GM12878 (cell line): ENCODE measurements around the gene ARHGAP26. TPM values are rescaled to one million over a fixed set of nuclear protein-coding genes. Genes with fewer than 3 reads are reported as not detected.

ENCODE experiments used
- ATAC-seq: fragments of 200-7000 bp; cut with Tn5 transposase; 3 replicates; pipeline ENCODE4 v1.9.1; 2020; ENCODE audit warnings: mild to moderate bottlenecking, moderate library complexity
- BruUV-seq: library from RNA; stranded (reverse); fragments of 400-500 nt; replicated peaks from 2 replicates; lab custom pipeline; 2021; lab: Mats Ljungman, UMichigan
- CTCF ChIA-PET: fragments of 300-600 bp; sonication (Branson Sonifier 250); formaldehyde crosslinking; extraction: SDS; loops from one replicate; lab custom pipeline; 2021; ENCODE audit warnings: inconsistent platforms; lab: Yijun Ruan, JAX
- POLR2A ChIA-PET: fragments of 350-600 bp; formaldehyde crosslinking; extraction: SDS; loops from one replicate; lab custom pipeline; 2021; ENCODE audit warnings: inconsistent platforms; lab: Charles Lee
- RAD21 ChIA-PET: fragments of 300-600 bp; sonication (Branson Sonifier 250); formaldehyde crosslinking; loops from one replicate; lab custom pipeline; 2023; ENCODE audit warnings: antibody characterized with exemption; ENCODE audit not compliant: unreplicated experiment; lab: Charles Lee
- SMC1A ChIA-PET: fragments of 300-600 bp; sonication (Branson Sonifier 250); formaldehyde crosslinking; loops from one replicate; lab custom pipeline; 2023; ENCODE audit not compliant: unreplicated experiment, uncharacterized antibody; lab: Charles Lee
- DNase-seq: peaks from one replicate; pipeline ENCODE4 v3.0.0-alpha.2; 2011; ENCODE audit warnings: low read depth, low spot score
- FAIRE-seq: peaks from 3 replicates; lab custom pipeline; 2011; peaks lifted over from hg19 to GRCh38; lab: Jason Lieb, UNC
- H2AFZ ChIP-seq: 2 replicates; pipeline ENCODE4 v1.6.0; 2011; ENCODE audit warnings: low read depth, low read length, control low read depth; ENCODE audit not compliant: control insufficient read depth
- H3K27ac ChIP-seq: 2 replicates; pipeline ENCODE4 v1.5.1; 2011; ENCODE audit warnings: control low read depth; ENCODE audit not compliant: control insufficient read depth, insufficient read depth
- H3K27me3 ChIP-seq, 2 experiments: replicated peaks in 1 of 2; 2 replicates each; pipeline versions ENCODE4 v1.6.0 to v1.6.1; 2011; ENCODE audit warnings: low read length in 1 of 2; ENCODE audit not compliant: control insufficient read depth in 2 of 2, insufficient read depth in 2 of 2
- H3K36me3 ChIP-seq, 2 experiments: 2 replicates each; pipeline ENCODE4 v1.5.1; 2011; ENCODE audit warnings: low read length in 1 of 2; ENCODE audit not compliant: control insufficient read depth in 2 of 2, insufficient read depth in 2 of 2
- H3K4me1 ChIP-seq: 2 replicates; pipeline ENCODE4 v1.6.1; 2011; ENCODE audit warnings: mild to moderate bottlenecking, low read length, moderate library complexity, mixed read lengths; ENCODE audit not compliant: control insufficient read depth, insufficient read depth
- H3K4me2 ChIP-seq: 2 replicates; pipeline ENCODE4 v1.6.0; 2011; ENCODE audit warnings: control low read depth; ENCODE audit not compliant: control insufficient read depth, insufficient read depth
- H3K4me3 ChIP-seq: fragments of 200-600 bp; sonication (generic); 2 replicates; pipeline ENCODE4 v1.5.1; 2016
- H3K79me2 ChIP-seq: 2 replicates; pipeline ENCODE4 v1.6.0; 2011; ENCODE audit warnings: low read length; ENCODE audit not compliant: control insufficient read depth, insufficient read depth
- H3K9ac ChIP-seq: 2 replicates; pipeline ENCODE4 v1.8.0; 2011; ENCODE audit warnings: low read length, control low read depth, mixed read lengths; ENCODE audit not compliant: control insufficient read depth, insufficient read depth
- H3K9me3 ChIP-seq: replicated peaks from 3 replicates; pipeline ENCODE4 v1.5.1; 2011; ENCODE audit warnings: mild to moderate bottlenecking, low read length; ENCODE audit not compliant: control insufficient read depth, insufficient read depth
- H4K20me1 ChIP-seq: 2 replicates; pipeline ENCODE4 v1.6.0; 2011; ENCODE audit not compliant: control insufficient read depth, insufficient read depth
- ESRRA ChIP-seq: IDR thresholded peaks from 2 replicates; pipeline ENCODE4 v1.6.1; 2012; ENCODE audit warnings: mild to moderate bottlenecking, low read length, improper control_type of control experiment
- EZH2 ChIP-seq: IDR thresholded peaks from 2 replicates; pipeline ENCODE4 v1.6.1; 2012; ENCODE audit warnings: low read depth, mild to moderate bottlenecking, control low read depth, inconsistent platforms, low read length, borderline replicate concordance; ENCODE audit not compliant: control insufficient read depth
- GABPA ChIP-seq: IDR thresholded peaks from 2 replicates; pipeline ENCODE4 v1.6.1; 2014; ENCODE audit warnings: antibody characterized with exemption, low read depth, mild to moderate bottlenecking, inconsistent platforms
- IKZF1 ChIP-seq: fragments of 450-650 bp; conservative IDR thresholded peaks from 2 replicates; pipeline ENCODE4 v1.6.1; 2017; ENCODE audit warnings: antibody characterized with exemption, mild to moderate bottlenecking
- IRF4 ChIP-seq: IDR thresholded peaks from 2 replicates; pipeline ENCODE4 v1.6.1; 2011; ENCODE audit warnings: low read depth, low read length
- KDM1A ChIP-seq: fragments of 200-600 bp; sonication (generic); IDR thresholded peaks from 2 replicates; pipeline ENCODE4 v1.6.1; 2016; ENCODE audit warnings: borderline replicate concordance
- LARP7 ChIP-seq: fragments of 450-650 bp; IDR thresholded peaks from 2 replicates; pipeline ENCODE4 v1.6.1; 2017; ENCODE audit warnings: mild to moderate bottlenecking
- MXI1 ChIP-seq: fragments of 150-350 bp; IDR thresholded peaks from 2 replicates; pipeline ENCODE4 v1.6.1; 2011; ENCODE audit warnings: low read depth, mild to moderate bottlenecking, inconsistent platforms, low read length, improper control_type of control experiment
- NBN ChIP-seq: fragments of 450-650 bp; IDR thresholded peaks from 2 replicates; pipeline ENCODE4 v1.6.1; 2016
- PAX5 ChIP-seq: IDR thresholded peaks from 2 replicates; pipeline ENCODE4 v1.6.1; 2011; ENCODE audit warnings: low read depth, low read length, borderline replicate concordance
- PML ChIP-seq: IDR thresholded peaks from 2 replicates; pipeline ENCODE4 v1.6.1; 2012; ENCODE audit warnings: low read length, inconsistent platforms
- RELA ChIP-seq: fragments of 450-650 bp; IDR thresholded peaks from 2 replicates; pipeline ENCODE4 v1.8.0; 2014; ENCODE audit warnings: borderline replicate concordance; ENCODE audit not compliant: partially characterized antibody
- STAT3 ChIP-seq: IDR thresholded peaks from 2 replicates; pipeline ENCODE4 v1.6.1; 2011; ENCODE audit warnings: low read depth, low read length, improper control_type of control experiment
- TARDBP ChIP-seq: IDR thresholded peaks from 2 replicates; pipeline ENCODE4 v1.6.1; 2016; ENCODE audit warnings: borderline replicate concordance
- TCF3 ChIP-seq: IDR thresholded peaks from 2 replicates; pipeline ENCODE4 v1.6.1; 2012; ENCODE audit warnings: low read depth, mild to moderate bottlenecking, low read length, borderline replicate concordance; ENCODE audit not compliant: insufficient read depth
- TCF7 ChIP-seq: IDR thresholded peaks from 2 replicates; pipeline ENCODE4 v1.6.1; 2014; ENCODE audit warnings: antibody characterized with exemption, borderline replicate concordance
- WGBS: methylation state at CpG from one replicate; pipeline ENCODE4 v1.1.6; 2016; ENCODE audit warnings: low lambda C conversion rate; ENCODE audit not compliant: insufficient replicate concordance, insufficient coverage; ENCODE audit errors: missing lambda C conversion rate; 5-methylcytosine and 5-hydroxymethylcytosine counted together
- in situ Hi-C: fragments of 300-500 bp; cut with MboI; formaldehyde crosslinking; loops from 9 replicates; pipeline ENCODE4 v1.14.3; 2018; ENCODE audit warnings: mixed read lengths
- intact Hi-C: fragments of 100-400 bp; cut with micrococcal nuclease; formaldehyde crosslinking; loops from one replicate; pipeline ENCODE4 v1.14.2; 2022; ENCODE audit not compliant: unreplicated experiment
- polyA plus RNA-seq, 11 experiments: library from polyadenylated mRNA; depleted of rRNA in 4 of 11; unstranded in 6 of 11; stranded (reverse) in 5 of 11; fragments of >200 nt; fragmentation: Nextera tagmentation in 4 of 11; fragmentation: Illumina TruSeq in 1 of 11; extraction: Ambion mirVana in 4 of 11; extraction: Trizol in 1 of 11; gene quantifications; 1 replicate in 1 of 11; 2 replicates in 10 of 11; pipeline versions ENCODE4 v1.2.1 to v1.2.3, GENCODE V29; 2011 to 2016; ENCODE audit warnings: inconsistent platforms in 2 of 11, missing spikeins in 2 of 11, low read depth in 1 of 11
- total RNA-seq, 4 experiments: library from RNA; depleted of rRNA in 3 of 4; stranded (reverse); fragments of >200 nt in 3 of 4; fragmentation: Illumina TruSeq in 1 of 4; extraction: Trizol in 1 of 4; gene quantifications; 2 replicates each; pipeline versions ENCODE4 v1.2.1 to v1.2.3, GENCODE V29; 2013 to 2021
- TF ChIP-seq, protein P1 (sequence below): fragments of 450-650 bp; formaldehyde crosslinking; IDR thresholded peaks from 2 replicates; pipeline ENCODE4 v1.4.0; 2022; ENCODE audit warnings: mild to moderate bottlenecking, moderate library complexity
- TF ChIP-seq, protein P2 (sequence below): fragments of 450-650 bp; IDR thresholded peaks from 2 replicates; pipeline ENCODE4 v1.6.1; 2016; ENCODE audit warnings: mild to moderate bottlenecking
- TF ChIP-seq, protein P3 (sequence below): fragments of 450-650 bp; IDR thresholded peaks from 2 replicates; pipeline ENCODE4 v1.6.1; 2017; ENCODE audit warnings: mild to moderate bottlenecking

ARHGAP26 gene
- total and polyA plus RNA-seq, 10 of the 15 experiments (the other 5 are each of a cell fraction or from before 2014, with no cell fraction given), result 9.4 to 41.5 (median 19.3) TPM

DNA sequence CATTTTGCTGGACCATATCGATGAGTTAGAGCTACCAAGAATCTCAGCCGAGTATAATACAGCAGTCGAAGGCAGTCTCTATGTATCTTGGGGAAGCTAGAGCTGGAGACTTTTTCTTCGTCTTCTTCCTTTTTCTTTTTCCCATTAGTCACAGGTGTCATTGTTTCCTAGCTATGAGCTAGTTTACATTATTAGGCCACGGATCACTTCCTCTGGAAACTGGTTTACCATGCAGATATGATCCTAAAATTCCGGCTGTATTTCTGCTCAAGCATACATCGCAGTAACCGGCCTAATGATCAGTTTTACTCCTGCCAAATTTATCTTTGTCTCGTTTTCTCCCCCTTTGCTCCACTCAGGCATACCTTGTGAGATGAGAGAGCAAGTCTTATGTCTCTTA lies 312.8 kb downstream of the ARHGAP26 start (continued):
- TF ChIP-seq, protein P1, sequence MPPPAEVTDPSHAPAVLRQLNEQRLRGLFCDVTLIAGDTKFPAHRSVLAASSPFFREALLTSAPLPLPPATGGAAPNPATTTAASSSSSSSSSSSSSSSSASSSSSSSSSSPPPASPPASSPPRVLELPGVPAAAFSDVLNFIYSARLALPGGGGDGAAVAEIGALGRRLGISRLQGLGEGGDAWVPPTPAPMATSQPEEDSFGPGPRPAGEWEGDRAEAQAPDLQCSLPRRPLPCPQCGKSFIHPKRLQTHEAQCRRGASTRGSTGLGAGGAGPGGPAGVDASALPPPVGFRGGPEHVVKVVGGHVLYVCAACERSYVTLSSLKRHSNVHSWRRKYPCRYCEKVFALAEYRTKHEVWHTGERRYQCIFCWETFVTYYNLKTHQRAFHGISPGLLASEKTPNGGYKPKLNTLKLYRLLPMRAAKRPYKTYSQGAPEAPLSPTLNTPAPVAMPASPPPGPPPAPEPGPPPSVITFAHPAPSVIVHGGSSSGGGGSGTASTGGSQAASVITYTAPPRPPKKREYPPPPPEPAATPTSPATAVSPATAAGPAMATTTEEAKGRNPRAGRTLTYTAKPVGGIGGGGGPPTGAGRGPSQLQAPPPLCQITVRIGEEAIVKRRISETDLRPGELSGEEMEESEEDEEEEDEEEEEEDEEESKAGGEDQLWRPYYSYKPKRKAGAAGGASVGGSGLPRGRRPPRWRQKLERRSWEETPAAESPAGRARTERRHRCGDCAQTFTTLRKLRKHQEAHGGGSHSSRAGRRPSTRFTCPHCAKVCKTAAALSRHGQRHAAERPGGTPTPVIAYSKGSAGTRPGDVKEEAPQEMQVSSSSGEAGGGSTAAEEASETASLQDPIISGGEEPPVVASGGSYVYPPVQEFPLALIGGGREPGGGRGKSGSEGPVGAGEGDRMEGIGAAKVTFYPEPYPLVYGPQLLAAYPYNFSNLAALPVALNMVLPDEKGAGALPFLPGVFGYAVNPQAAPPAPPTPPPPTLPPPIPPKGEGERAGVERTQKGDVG, result no peak
- TF ChIP-seq TCF7 (no peak), GABPA (no peak), MXI1 (no peak), PAX5 (no peak), RELA (no peak), KDM1A (no peak)

DNA sequence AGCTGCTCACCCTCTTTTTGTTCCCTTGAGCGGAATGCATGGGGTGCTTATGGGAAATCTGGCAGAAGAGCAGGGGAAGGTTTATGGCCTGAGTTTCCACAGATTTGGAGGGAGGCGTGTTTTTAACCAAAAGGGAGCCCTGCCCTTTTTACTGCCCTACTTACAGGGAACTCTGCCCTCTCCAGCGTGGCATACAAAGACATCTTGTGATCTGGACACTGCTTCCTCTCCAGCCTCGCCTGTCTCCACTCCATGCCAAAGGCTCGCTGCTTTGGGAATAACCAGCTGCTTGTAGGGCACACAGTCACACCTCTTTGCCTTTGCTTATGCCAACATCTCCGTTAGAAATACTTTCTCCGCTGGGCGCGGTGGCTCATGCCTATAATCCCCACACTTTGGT lies 314.2 kb downstream of the ARHGAP26 start:
- Histone ChIP-seq H3K27me3 (no peaks in the 10 kb centered on the region), H3K27ac (no peak overlapping the region), H3K9ac (no peak overlapping the region), H3K36me3 (no peaks in the 10 kb centered on the region; a peak in 2 of 4 replicates), H2AFZ (no peak overlapping the region), H3K4me3 (no peak overlapping the region), H3K4me1 (no peaks in the 10 kb centered on the region), H3K4me2 (no peak overlapping the region), H3K79me2 (no peaks in the 10 kb centered on the region), H4K20me1 (no peaks in the 10 kb centered on the region), H3K9me3 (no peaks in the 10 kb centered on the region)
- in situ Hi-C loops (no loop called here), intact Hi-C loops (no loop called here)
- DNase-seq (no peak), ATAC-seq (no peak), FAIRE-seq (no peak)
- RAD21 ChIA-PET, result interaction anchor here (0.8 to 1.8 kb wide), 2 partner anchors 9 to 10 kb away, joined by 3 to 4 read pairs; no protein-coding TSS in a partner anchor
- BruUV-seq, result no TSS peak
- whole genome bisulfite sequencing, result 90% methylated on average over 9 of the region's 9 CpGs
- SMC1A ChIA-PET, result interaction anchor here (0.9 to 2.5 kb wide), 6 partner anchors 10 to 53 kb away, joined by 3 to 17 read pairs (median 5); no protein-coding TSS in a partner anchor
- POLR2A ChIA-PET, result interaction anchor here (0.7 to 1.2 kb wide), 3 partner anchors 11 to 86 kb away, joined by 3 to 6 read pairs (median 4); no protein-coding TSS in a partner anchor
- CTCF ChIA-PET, result interaction anchor here (1.1 to 1.5 kb wide), 2 partner anchors 9 to 117 kb away, joined by 3 to 4 read pairs; no protein-coding TSS in a partner anchor
- no peak for TF ChIP-seq PML
- TF ChIP-seq LARP7, result no peak
- no peak for TF ChIP-seq ESRRA
- no peak for TF ChIP-seq NBN
- no peak for TF ChIP-seq IRF4
- no peak for TF ChIP-seq STAT3
- TF ChIP-seq EZH2, result no peak
- TF ChIP-seq, protein P2, sequence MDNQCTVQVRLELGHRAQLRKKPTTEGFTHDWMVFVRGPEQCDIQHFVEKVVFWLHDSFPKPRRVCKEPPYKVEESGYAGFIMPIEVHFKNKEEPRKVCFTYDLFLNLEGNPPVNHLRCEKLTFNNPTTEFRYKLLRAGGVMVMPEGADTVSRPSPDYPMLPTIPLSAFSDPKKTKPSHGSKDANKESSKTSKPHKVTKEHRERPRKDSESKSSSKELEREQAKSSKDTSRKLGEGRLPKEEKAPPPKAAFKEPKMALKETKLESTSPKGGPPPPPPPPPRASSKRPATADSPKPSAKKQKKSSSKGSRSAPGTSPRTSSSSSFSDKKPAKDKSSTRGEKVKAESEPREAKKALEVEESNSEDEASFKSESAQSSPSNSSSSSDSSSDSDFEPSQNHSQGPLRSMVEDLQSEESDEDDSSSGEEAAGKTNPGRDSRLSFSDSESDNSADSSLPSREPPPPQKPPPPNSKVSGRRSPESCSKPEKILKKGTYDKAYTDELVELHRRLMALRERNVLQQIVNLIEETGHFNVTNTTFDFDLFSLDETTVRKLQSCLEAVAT, result no peak
- no peak for TF ChIP-seq TCF3
- TF ChIP-seq, protein P3, sequence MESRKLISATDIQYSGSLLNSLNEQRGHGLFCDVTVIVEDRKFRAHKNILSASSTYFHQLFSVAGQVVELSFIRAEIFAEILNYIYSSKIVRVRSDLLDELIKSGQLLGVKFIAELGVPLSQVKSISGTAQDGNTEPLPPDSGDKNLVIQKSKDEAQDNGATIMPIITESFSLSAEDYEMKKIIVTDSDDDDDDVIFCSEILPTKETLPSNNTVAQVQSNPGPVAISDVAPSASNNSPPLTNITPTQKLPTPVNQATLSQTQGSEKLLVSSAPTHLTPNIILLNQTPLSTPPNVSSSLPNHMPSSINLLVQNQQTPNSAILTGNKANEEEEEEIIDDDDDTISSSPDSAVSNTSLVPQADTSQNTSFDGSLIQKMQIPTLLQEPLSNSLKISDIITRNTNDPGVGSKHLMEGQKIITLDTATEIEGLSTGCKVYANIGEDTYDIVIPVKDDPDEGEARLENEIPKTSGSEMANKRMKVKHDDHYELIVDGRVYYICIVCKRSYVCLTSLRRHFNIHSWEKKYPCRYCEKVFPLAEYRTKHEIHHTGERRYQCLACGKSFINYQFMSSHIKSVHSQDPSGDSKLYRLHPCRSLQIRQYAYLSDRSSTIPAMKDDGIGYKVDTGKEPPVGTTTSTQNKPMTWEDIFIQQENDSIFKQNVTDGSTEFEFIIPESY, result no peak
- no peak for TF ChIP-seq TARDBP
- no peak for TF ChIP-seq IKZF1
